Measurements from ENCODE around the gene ACY1.

Gene ACY1

GRCh38 chr3:52010431-52010830 lies 27.1 kb downstream of the ACY1 start:
- no peak for DNase-seq

- DNase-seq, result no peak
Observed at GRCh38 chr3:52012699-52013098, 29.4 kb downstream of the ACY1 start.

- no peak for DNase-seq
Observed at GRCh38 chr3:52013802-52014598, 30.7 kb downstream of the ACY1 start.

- DNase-seq, result no peak
Observed at GRCh38 chr3:52014613-52015012, 31.3 kb downstream of the ACY1 start.

GRCh38 chr3:52015438-52016228 lies 32.3 kb downstream of the ACY1 start:
- no peak for DNase-seq

GRCh38 chr3:52017586-52017985 lies 34.3 kb downstream of the ACY1 start:
- no peak for DNase-seq

- DNase-seq, result no peak
Observed at GRCh38 chr3:52018319-52019000, 35.1 kb downstream of the ACY1 start.

- DNase-seq, result no peak
Observed at GRCh38 chr3:52019352-52020080, 36.2 kb downstream of the ACY1 start.

- no peak for DNase-seq
Observed at GRCh38 chr3:52020796-52021195, 37.5 kb downstream of the ACY1 start.

- no peak for DNase-seq
Observed at GRCh38 chr3:52021489-52022268, 38.3 kb downstream of the ACY1 start.

- DNase-seq, result no peak
Observed at GRCh38 chr3:52022323-52023100, 39.2 kb downstream of the ACY1 start.

- DNase-seq, result no peak
Observed at GRCh38 chr3:52023101-52023770, 39.9 kb downstream of the ACY1 start.

GRCh38 chr3:52023860-52024764 lies 40.8 kb downstream of the ACY1 start:
- no peak for DNase-seq

GRCh38 chr3:52024765-52025452 lies 41.6 kb downstream of the ACY1 start:
- no peak for DNase-seq

- DNase-seq, result no peak
Observed at GRCh38 chr3:52025453-52025852, 42.1 kb downstream of the ACY1 start.

- DNase-seq, result no peak
Observed at GRCh38 chr3:52026041-52026440, 42.7 kb downstream of the ACY1 start.

- no peak for DNase-seq
Observed at GRCh38 chr3:52028572-52028971, 45.2 kb downstream of the ACY1 start.

GRCh38 chr3:52029053-52029452 lies 45.7 kb downstream of the ACY1 start:
- no peak for DNase-seq

GRCh38 chr3:52029535-52029934 lies 46.2 kb downstream of the ACY1 start:
- no peak for DNase-seq

Data from stimulated activated naive CD4-positive, alpha-beta T cell (primary cell).